ENCODE data around the gene CCSER2.

The CCSER2 gene

DNA sequence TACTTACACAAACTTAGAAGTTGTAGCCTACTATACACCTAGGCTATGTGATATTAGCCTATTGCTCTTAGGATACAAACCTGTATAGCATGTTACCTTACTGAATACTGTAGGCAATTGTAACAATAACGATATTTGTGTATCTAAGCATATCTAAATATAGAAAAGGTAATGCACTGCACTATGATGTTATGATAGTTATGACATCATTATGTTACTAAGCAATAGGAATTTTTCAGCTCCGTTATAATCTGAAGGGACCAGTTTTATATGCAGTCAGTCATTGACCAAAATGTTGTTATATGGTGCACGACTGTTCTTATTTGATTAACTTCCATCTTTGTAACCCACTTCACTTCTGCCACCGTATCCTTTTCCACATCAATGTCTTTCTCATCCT, 62.0 kb downstream of the CCSER2 start:
- TF ChIP-seq, protein P1, sequence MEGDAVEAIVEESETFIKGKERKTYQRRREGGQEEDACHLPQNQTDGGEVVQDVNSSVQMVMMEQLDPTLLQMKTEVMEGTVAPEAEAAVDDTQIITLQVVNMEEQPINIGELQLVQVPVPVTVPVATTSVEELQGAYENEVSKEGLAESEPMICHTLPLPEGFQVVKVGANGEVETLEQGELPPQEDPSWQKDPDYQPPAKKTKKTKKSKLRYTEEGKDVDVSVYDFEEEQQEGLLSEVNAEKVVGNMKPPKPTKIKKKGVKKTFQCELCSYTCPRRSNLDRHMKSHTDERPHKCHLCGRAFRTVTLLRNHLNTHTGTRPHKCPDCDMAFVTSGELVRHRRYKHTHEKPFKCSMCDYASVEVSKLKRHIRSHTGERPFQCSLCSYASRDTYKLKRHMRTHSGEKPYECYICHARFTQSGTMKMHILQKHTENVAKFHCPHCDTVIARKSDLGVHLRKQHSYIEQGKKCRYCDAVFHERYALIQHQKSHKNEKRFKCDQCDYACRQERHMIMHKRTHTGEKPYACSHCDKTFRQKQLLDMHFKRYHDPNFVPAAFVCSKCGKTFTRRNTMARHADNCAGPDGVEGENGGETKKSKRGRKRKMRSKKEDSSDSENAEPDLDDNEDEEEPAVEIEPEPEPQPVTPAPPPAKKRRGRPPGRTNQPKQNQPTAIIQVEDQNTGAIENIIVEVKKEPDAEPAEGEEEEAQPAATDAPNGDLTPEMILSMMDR (IDR thresholded peaks at IDR 0.05; ENCODE audit: low read length) = no peak
- TF ChIP-seq EZH2 (IDR thresholded peaks at IDR 0.05; ENCODE audit: borderline replicate concordance, low read length) = no peak
- H3K9ac ChIP-seq (ENCODE audit: low read length) = no peak overlapping the region
- no peak overlapping the region for H2AFZ ChIP-seq (ENCODE audit: low read length)
- no peaks in the 10 kb centered on the region for H3K27me3 ChIP-seq (ENCODE audit: insufficient read depth, low read length)
- no peaks in the 10 kb centered on the region for H3K4me1 ChIP-seq (ENCODE audit: insufficient read depth, low read length, severe bottlenecking)
- no peaks in the 10 kb centered on the region for H3K36me3 ChIP-seq (ENCODE audit: insufficient read depth, low read length)
- H3K79me2 ChIP-seq (ENCODE audit: insufficient read depth, low read length) = no peaks in the 10 kb centered on the region
- no peaks in the 10 kb centered on the region for H3K9me2 ChIP-seq (ENCODE audit: low read depth, low read length)
- H3K27ac ChIP-seq (ENCODE audit: low read depth, low read length, poor library complexity, severe bottlenecking) = no peak overlapping the region
- no peak overlapping the region for H3K4me3 ChIP-seq (ENCODE audit: low read depth, low read length, poor library complexity, severe bottlenecking)
- no peaks in the 10 kb centered on the region for H3F3A ChIP-seq (ENCODE audit: insufficient read depth, low read length)
- H3K9me3 ChIP-seq (ENCODE audit: low read length) = no peaks in the 10 kb centered on the region
- no peaks in the 10 kb centered on the region for H4K20me1 ChIP-seq (ENCODE audit: insufficient read depth, low read length)
- H3K4me2 ChIP-seq (ENCODE audit: low read length) = no peak overlapping the region

GRCh38 chr10:84391326-84391725, 62.9 kb downstream of the CCSER2 start:
- TF ChIP-seq, protein P1 (IDR thresholded peaks at IDR 0.05; ENCODE audit: low read length) = no peak
- no peak for TF ChIP-seq EZH2 (IDR thresholded peaks at IDR 0.05; ENCODE audit: borderline replicate concordance, low read length)
- Histone ChIP-seq H3K79me2 (ENCODE audit: insufficient read depth, low read length) (no peaks in the 10 kb centered on the region), H3K4me3 (ENCODE audit: low read depth, low read length, poor library complexity, severe bottlenecking) (no peak overlapping the region), H3K9ac (ENCODE audit: low read length) (no peak overlapping the region), H3K9me2 (ENCODE audit: low read depth, low read length) (no peaks in the 10 kb centered on the region), H3K36me3 (ENCODE audit: insufficient read depth, low read length) (no peaks in the 10 kb centered on the region), H3K27me3 (ENCODE audit: insufficient read depth, low read length) (no peaks in the 10 kb centered on the region), H3K9me3 (ENCODE audit: low read length) (no peaks in the 10 kb centered on the region), H4K20me1 (ENCODE audit: insufficient read depth, low read length) (no peaks in the 10 kb centered on the region), H3K4me2 (ENCODE audit: low read length) (no peak overlapping the region), H3K27ac (ENCODE audit: low read depth, low read length, poor library complexity, severe bottlenecking) (no peak overlapping the region), H3K4me1 (ENCODE audit: insufficient read depth, low read length, severe bottlenecking) (no peaks in the 10 kb centered on the region), H3F3A (ENCODE audit: insufficient read depth, low read length) (no peaks in the 10 kb centered on the region), H2AFZ (ENCODE audit: low read length) (no peak overlapping the region)

- Histone ChIP-seq H3F3A (ENCODE audit: insufficient read depth, low read length) (no peaks in the 10 kb centered on the region), H3K4me3 (ENCODE audit: low read depth, low read length, poor library complexity, severe bottlenecking) (no peak overlapping the region), H3K4me2 (ENCODE audit: low read length) (no peak overlapping the region), H4K20me1 (ENCODE audit: insufficient read depth, low read length) (no peaks in the 10 kb centered on the region), H3K4me1 (ENCODE audit: insufficient read depth, low read length, severe bottlenecking) (no peaks in the 10 kb centered on the region), H3K27ac (ENCODE audit: low read depth, low read length, poor library complexity, severe bottlenecking) (no peak overlapping the region), H3K79me2 (ENCODE audit: insufficient read depth, low read length) (no peaks in the 10 kb centered on the region), H3K36me3 (ENCODE audit: insufficient read depth, low read length) (no peaks in the 10 kb centered on the region), H3K9me3 (ENCODE audit: low read length) (no peaks in the 10 kb centered on the region), H3K9ac (ENCODE audit: low read length) (no peak overlapping the region), H3K27me3 (ENCODE audit: insufficient read depth, low read length) (no peaks in the 10 kb centered on the region), H2AFZ (ENCODE audit: low read length) (no peak overlapping the region), H3K9me2 (ENCODE audit: low read depth, low read length) (no peaks in the 10 kb centered on the region)
- TF ChIP-seq, protein P1 (IDR thresholded peaks at IDR 0.05; ENCODE audit: low read length) = no peak
- no peak for TF ChIP-seq EZH2 (IDR thresholded peaks at IDR 0.05; ENCODE audit: borderline replicate concordance, low read length)
Measured at GRCh38 chr10:84392181-84392580, 63.8 kb downstream of the CCSER2 start.
